DND-41 (cell line): ENCODE results near the gene RHOD.

ENCODE experiments used
- EZH2 ChIP-seq: IDR thresholded peaks from 3 replicates; pipeline ENCODE4 v1.6.1; 2012; ENCODE audit warnings: borderline replicate concordance, low read depth, mild to moderate bottlenecking, moderate library complexity, low read length, inconsistent platforms; ENCODE audit not compliant: severe bottlenecking
- TF ChIP-seq, protein P1 (sequence below): IDR thresholded peaks from 2 replicates; pipeline ENCODE4 v1.5.1; 2012; ENCODE audit warnings: borderline replicate concordance, low read length, moderate library complexity, mild to moderate bottlenecking; ENCODE audit not compliant: poor library complexity, severe bottlenecking; ENCODE audit errors: extremely low read depth

DNA sequence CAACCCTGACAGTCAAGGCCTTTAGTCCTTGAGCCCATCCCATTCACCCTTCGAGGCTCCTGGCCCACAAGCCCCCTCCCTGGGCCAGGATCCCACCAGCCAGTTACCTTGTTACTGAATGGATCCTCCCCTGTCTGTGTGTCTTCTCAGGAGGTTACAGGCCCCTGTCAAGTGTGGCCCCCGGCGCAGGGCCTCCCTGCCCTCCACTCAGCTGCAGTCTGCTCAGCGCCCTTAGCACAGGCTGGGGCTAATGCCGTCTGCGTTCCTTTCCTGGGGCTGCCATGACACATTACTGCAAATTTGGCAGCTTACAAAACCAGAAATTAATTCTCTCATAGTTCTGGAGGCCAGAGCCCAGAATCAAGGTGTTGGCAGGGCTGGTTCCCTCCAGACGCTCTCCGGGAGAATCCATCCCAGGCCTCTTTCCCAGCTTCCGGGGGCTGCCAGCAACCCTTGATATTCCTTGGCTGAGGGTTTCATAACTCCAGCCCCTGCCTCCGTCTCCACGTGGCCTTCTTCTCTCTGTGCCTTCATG is 43.1 kb upstream of the RHOD start:
- TF ChIP-seq, protein P1, sequence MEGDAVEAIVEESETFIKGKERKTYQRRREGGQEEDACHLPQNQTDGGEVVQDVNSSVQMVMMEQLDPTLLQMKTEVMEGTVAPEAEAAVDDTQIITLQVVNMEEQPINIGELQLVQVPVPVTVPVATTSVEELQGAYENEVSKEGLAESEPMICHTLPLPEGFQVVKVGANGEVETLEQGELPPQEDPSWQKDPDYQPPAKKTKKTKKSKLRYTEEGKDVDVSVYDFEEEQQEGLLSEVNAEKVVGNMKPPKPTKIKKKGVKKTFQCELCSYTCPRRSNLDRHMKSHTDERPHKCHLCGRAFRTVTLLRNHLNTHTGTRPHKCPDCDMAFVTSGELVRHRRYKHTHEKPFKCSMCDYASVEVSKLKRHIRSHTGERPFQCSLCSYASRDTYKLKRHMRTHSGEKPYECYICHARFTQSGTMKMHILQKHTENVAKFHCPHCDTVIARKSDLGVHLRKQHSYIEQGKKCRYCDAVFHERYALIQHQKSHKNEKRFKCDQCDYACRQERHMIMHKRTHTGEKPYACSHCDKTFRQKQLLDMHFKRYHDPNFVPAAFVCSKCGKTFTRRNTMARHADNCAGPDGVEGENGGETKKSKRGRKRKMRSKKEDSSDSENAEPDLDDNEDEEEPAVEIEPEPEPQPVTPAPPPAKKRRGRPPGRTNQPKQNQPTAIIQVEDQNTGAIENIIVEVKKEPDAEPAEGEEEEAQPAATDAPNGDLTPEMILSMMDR, result no peak
- TF ChIP-seq EZH2, result no peak
